ENCODE data around the gene PCBP4.

- TF ChIP-seq CTCF (IDR thresholded peaks at IDR 0.05; ENCODE audit: low read depth, low read length, poor library complexity, severe bottlenecking) (no peak), EZH2phosphoT487 (IDR thresholded peaks at IDR 0.05; ENCODE audit: borderline replicate concordance, low read length) (no peak)
Measured at GRCh38 chr3:51945031-51945840, 22.0 kb downstream of the PCBP4 start.

Data from DOHH2 (cell line).